Neural progenitor cell (in vitro differentiated cells): Measurements from ENCODE around the gene RARG.

Experiments used
- CTCF ChIP-seq: fragments of 200-600 bp; sonication (generic); IDR thresholded peaks from 2 replicates; pipeline ENCODE4 v1.5.1; 2017; ENCODE audit warnings: antibody characterized with exemption, mild to moderate bottlenecking
- EZH2 ChIP-seq: fragments of 200-600 bp; sonication (generic); IDR thresholded peaks from 2 replicates; pipeline ENCODE4 v1.6.1; 2017; ENCODE audit warnings: antibody characterized with exemption, mild to moderate bottlenecking, moderate library complexity
- EZH2phosphoT487 ChIP-seq: fragments of 200-600 bp; sonication (generic); IDR thresholded peaks from 2 replicates; pipeline ENCODE4 v1.6.1; 2017; ENCODE audit warnings: antibody characterized with exemption

DNA sequence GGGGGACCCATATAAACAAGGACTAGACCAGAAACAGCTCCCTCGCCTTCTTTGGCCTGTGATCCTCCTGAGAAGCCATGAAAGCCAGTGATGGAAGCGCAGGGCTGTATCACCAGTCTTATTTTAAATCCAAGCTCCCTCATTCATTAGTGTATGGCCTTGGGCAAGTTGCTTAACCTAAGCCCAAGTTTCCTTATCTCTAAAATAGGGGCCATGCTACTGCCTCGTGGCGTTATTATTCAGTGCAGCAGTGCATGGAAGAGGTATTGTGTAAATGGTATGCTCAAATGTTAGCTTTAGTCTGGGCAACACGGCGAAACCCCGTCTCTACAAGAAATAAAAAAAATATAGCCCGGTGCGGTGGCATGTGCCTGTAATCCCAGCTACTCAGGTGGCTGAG is 46.0 kb upstream of the RARG start:
- no peak for TF ChIP-seq CTCF
- TF ChIP-seq EZH2, result no peak
- TF ChIP-seq EZH2phosphoT487, result no peak
